RWPE2 (cell line): ENCODE data around the gene PPP1R1C.

Experiments
- ATAC-seq: fragments of 200-7000 bp; cut with Tn5 transposase; 3 replicates; pipeline ENCODE4 v1.9.1; 2021; ENCODE audit warnings: low read depth
- DNase-seq: peaks from one replicate; pipeline ENCODE4 v3.0.0-alpha.2; 2020; ENCODE audit warnings: low spot score
- H3K27ac ChIP-seq: fragments of 450-650 bp; 2 replicates; pipeline ENCODE4 v1.5.1; 2017; ENCODE audit warnings: mild to moderate bottlenecking; ENCODE audit not compliant: poor library complexity, severe bottlenecking
- H3K27me3 ChIP-seq: fragments of 250-450 bp; sonication (Bioruptor Pico); 2 replicates; pipeline ENCODE4 v1.5.1; 2021; ENCODE audit warnings: mild to moderate bottlenecking, moderate library complexity; ENCODE audit not compliant: insufficient read depth, poor library complexity, severe bottlenecking
- H3K36me3 ChIP-seq: fragments of 250-450 bp; sonication (Bioruptor Pico); 2 replicates; pipeline ENCODE4 v1.5.1; 2020; ENCODE audit warnings: low read depth, mild to moderate bottlenecking, moderate library complexity
- H3K4me1 ChIP-seq: fragments of 250-450 bp; sonication (Bioruptor Pico); 2 replicates; pipeline ENCODE4 v1.5.1; 2021; ENCODE audit warnings: mild to moderate bottlenecking, moderate library complexity; ENCODE audit not compliant: insufficient read depth, poor library complexity, severe bottlenecking
- H3K4me3 ChIP-seq: fragments of 250-450 bp; sonication (Bioruptor Pico); 2 replicates; pipeline ENCODE4 v1.5.1; 2021; ENCODE audit warnings: mild to moderate bottlenecking, moderate library complexity; ENCODE audit not compliant: severe bottlenecking
- H3K9me3 ChIP-seq: fragments of 250-450 bp; sonication (Bioruptor Pico); 2 replicates; pipeline ENCODE4 v1.5.1; 2021; ENCODE audit warnings: mild to moderate bottlenecking, moderate library complexity; ENCODE audit not compliant: severe bottlenecking
- TF ChIP-seq, protein P1 (sequence below): fragments of 450-650 bp; IDR thresholded peaks from one replicate; pipeline ENCODE4 v1.5.1; 2017; ENCODE audit warnings: mild to moderate bottlenecking, moderate library complexity; ENCODE audit not compliant: poor library complexity, severe bottlenecking

The PPP1R1C gene, protein sequence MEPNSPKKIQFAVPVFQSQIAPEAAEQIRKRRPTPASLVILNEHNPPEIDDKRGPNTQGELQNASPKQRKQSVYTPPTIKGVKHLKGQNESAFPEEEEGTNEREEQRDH

DNA sequence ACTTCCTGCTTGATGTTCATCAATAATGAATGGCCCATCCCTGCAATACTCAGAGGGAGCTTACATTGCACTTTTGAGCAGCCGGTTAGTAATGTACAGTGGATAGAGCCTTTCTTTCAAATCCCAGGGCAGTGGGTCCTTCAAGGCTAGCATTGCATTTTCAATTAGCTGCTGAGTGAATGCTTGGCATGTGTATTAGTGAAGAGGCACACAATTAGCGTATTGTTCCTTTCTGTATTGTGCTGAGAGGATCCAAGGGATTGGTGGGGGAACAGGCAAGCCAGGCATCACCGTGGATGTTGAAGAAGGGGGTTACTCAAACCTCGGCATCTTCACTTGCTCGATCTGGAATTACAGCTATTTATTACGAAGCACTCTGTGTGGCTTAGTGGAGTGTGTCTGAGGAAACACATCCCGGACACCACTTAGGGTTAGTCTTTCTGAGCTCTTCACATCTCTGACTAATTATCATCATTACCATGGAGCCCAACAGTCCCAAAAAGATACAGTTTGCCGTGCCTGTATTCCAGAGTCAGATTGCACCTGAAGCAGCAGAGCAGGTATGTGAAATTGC lies at the start of gene PPP1R1C:
Gene PPP1R1C, plus strand, starts transcription at position 222 of the 574 bp plus-strand sequence. Its CDS starts 258 bp downstream, at position 480.
- TF ChIP-seq, protein P1, sequence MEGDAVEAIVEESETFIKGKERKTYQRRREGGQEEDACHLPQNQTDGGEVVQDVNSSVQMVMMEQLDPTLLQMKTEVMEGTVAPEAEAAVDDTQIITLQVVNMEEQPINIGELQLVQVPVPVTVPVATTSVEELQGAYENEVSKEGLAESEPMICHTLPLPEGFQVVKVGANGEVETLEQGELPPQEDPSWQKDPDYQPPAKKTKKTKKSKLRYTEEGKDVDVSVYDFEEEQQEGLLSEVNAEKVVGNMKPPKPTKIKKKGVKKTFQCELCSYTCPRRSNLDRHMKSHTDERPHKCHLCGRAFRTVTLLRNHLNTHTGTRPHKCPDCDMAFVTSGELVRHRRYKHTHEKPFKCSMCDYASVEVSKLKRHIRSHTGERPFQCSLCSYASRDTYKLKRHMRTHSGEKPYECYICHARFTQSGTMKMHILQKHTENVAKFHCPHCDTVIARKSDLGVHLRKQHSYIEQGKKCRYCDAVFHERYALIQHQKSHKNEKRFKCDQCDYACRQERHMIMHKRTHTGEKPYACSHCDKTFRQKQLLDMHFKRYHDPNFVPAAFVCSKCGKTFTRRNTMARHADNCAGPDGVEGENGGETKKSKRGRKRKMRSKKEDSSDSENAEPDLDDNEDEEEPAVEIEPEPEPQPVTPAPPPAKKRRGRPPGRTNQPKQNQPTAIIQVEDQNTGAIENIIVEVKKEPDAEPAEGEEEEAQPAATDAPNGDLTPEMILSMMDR, result no peak
- no peaks in the 10 kb centered on the region for H3K9me3 ChIP-seq
- no peak within 1 kb of the TSS for H3K27ac ChIP-seq
- DNase-seq, result no peak
- no peaks in the 10 kb centered on the region for H3K4me1 ChIP-seq
- H3K4me3 ChIP-seq, result no peak within 1 kb of the TSS
- ATAC-seq, result no peak
- H3K27me3 ChIP-seq, result no peaks in the 10 kb centered on the region
- H3K36me3 ChIP-seq, result no peaks in the 10 kb centered on the region

DNA sequence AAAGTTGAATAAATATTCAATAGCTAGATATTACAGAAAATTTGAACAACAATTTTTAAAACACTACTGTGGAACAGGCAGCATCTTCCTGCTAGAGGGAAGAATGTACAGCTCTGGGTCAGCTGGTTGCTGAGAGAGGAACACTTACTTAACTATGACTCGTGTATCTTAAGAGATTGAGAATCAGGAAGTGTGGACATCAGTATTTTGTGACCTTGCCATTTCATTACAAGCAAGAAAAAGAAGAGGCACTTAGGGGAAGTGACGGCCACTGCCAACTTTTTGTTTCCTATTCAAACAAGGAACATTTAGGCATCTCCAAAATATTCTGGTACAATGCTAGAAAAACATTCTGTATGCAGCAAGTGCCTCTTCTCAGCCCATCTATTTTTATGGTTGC lies 48.2 kb upstream of the PPP1R1C start:
- Histone ChIP-seq H3K4me1 (no peaks in the 10 kb centered on the region), H3K27ac (no peak overlapping the region), H3K4me3 (no peak overlapping the region), H3K27me3 (no peaks in the 10 kb centered on the region), H3K9me3 (no peaks in the 10 kb centered on the region), H3K36me3 (no peaks in the 10 kb centered on the region)
- ATAC-seq (no peak), DNase-seq (no peak)
- TF ChIP-seq, protein P1, result no peak

DNA sequence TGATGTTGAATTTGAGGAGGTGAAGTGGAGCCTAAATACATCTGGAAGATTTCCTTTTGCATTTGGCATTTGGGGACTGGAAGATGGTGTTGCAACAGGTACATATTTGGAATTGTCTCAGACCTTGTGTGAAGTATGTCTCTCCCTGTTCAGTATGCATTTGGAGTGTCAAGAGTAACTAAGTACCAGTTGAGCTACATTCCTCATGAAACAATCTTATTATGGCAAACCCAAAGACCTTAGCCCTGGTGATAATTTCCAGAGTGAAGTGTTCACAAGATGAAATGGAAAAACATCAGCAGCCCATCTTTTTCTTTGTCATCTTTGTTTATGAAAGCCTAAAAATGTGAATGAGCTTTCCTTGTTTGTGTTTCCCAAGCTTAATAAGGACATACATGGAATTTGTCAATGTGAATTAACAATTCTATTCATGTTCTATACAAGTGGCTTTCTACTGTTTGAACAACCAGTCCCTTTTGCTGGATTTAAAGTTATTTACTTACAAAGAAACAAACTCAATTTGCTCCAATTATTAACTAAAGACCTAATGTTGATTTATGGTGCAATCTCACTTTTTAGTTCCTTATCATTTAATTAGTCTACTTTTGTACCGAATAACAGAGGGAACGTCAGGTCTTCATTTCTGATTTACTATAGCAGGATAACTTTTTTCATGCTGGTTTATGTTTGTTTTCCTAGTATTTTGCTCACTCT lies 42.1 kb upstream of the PPP1R1C start:
- Histone ChIP-seq H3K9me3 (no peaks in the 10 kb centered on the region), H3K36me3 (no peaks in the 10 kb centered on the region), H3K27ac (no peak overlapping the region), H3K27me3 (no peaks in the 10 kb centered on the region), H3K4me1 (peaks cover 23% of the 10 kb centered on the region), H3K4me3 (no peak overlapping the region)
- DNase-seq (no peak), ATAC-seq (no peak)
- TF ChIP-seq, protein P1, result no peak

DNA sequence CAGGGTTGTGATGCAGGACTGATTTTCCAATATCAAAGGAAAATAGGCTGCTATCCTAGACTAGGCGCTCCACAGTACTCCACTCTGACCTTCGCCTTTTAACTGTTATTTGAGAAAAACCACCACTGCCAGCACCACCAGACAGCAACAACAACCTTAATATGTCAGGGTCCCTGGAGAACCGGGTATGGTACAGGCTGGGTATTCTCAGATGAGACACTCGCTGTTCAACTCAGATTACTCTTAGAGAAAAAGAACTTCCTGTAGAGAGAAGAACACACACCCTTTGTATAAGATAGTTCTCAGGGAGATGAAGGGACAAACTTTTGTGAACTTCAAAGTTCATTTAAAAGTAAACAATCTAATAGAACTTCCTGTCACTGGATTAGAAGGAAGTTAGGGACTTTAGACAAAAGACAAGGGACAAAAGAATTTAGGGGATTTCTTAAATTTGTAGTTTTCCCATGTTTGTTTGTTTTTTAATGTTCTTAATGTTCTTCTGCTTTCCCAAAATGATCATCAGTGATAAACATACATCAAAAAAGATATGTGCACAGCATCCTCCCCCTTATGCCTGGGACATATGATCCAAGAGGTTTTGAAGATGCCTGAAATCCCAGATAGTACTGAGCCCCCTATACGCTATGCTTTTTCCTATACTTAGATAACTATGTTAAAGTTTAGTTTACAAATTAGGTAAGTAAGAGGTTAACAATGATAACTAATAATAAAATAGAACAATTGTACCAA lies 41.3 kb upstream of the PPP1R1C start:
- Histone ChIP-seq H3K4me1 (peaks cover 31% of the 10 kb centered on the region), H3K27me3 (no peaks in the 10 kb centered on the region), H3K4me3 (no peak overlapping the region), H3K27ac (no peak overlapping the region), H3K36me3 (no peaks in the 10 kb centered on the region), H3K9me3 (no peaks in the 10 kb centered on the region)
- ATAC-seq (no peak), DNase-seq (no peak)
- TF ChIP-seq, protein P1, result no peak
